Endothelial cell of umbilical vein (primary cell): Measurements from ENCODE around the gene TAF4B. TPM values are rescaled to one million over a fixed set of nuclear protein-coding genes. Genes with fewer than 3 reads are reported as not detected.

Source experiments
- BruUV-seq: library from RNA; stranded (reverse); fragments of 400-500 nt; replicated peaks from 2 replicates; lab custom pipeline; 2021; lab: Mats Ljungman, UMichigan
- CTCF ChIA-PET: fragments of 300-600, 350-600 bp; sonication (Branson Sonifier 250); formaldehyde crosslinking; loops from one replicate; lab custom pipeline; 2021; ENCODE audit warnings: antibody characterized with exemption, inconsistent platforms; lab: Charles Lee
- POLR2A ChIA-PET: fragments of 300-600, 350-600 bp; sonication (Branson Sonifier 250); formaldehyde crosslinking; loops from one replicate; lab custom pipeline; 2021; ENCODE audit warnings: antibody characterized with exemption, inconsistent platforms; lab: Charles Lee
- DNase-seq: peaks from one replicate; pipeline ENCODE4 v3.0.0-alpha.2; 2011; ENCODE audit warnings: low read depth, low spot score
- FAIRE-seq: peaks from 2 replicates; lab custom pipeline; 2011; peaks lifted over from hg19 to GRCh38; lab: Jason Lieb, UNC
- H2AFZ ChIP-seq: 2 replicates; pipeline ENCODE4 v1.6.0; 2012; ENCODE audit warnings: low read depth, low read length, control low read depth, inconsistent platforms
- H3K27ac ChIP-seq: 2 replicates; pipeline ENCODE4 v1.5.1; 2011; ENCODE audit warnings: low read depth, mild to moderate bottlenecking, control low read depth, low read length, moderate library complexity; ENCODE audit not compliant: insufficient read depth
- H3K27me3 ChIP-seq, 2 experiments: 2 replicates each; pipeline versions ENCODE4 v1.6.0 to v1.6.1; 2011; ENCODE audit warnings: low read length in 2 of 2, mixed read lengths in 1 of 2; ENCODE audit not compliant: control insufficient read depth in 2 of 2, insufficient read depth in 2 of 2
- H3K36me3 ChIP-seq, 2 experiments: 2 replicates in 1 of 2; 3 replicates in 1 of 2; pipeline ENCODE4 v1.5.1; 2011; ENCODE audit warnings: low read length in 2 of 2, mild to moderate bottlenecking in 1 of 2, moderate library complexity in 1 of 2; ENCODE audit not compliant: control insufficient read depth in 2 of 2, insufficient read depth in 2 of 2; ENCODE audit errors: extremely low read depth in 1 of 2
- H3K4me1 ChIP-seq: 3 replicates; pipeline ENCODE4 v1.5.1; 2011; ENCODE audit warnings: mild to moderate bottlenecking, low read length; ENCODE audit not compliant: control insufficient read depth, insufficient read depth; ENCODE audit errors: extremely low read depth
- H3K4me2 ChIP-seq: 2 replicates; pipeline ENCODE4 v1.6.1; 2011; ENCODE audit warnings: low read length, control low read depth, mixed read lengths; ENCODE audit not compliant: insufficient read depth
- H3K4me3 ChIP-seq, 3 experiments: fragments of 200-600 bp in 1 of 3; sonication (generic), shearing (Covaris generic) in 1 of 3; replicated peaks in 1 of 3; 2 replicates each; pipeline ENCODE4 v1.5.1; 2011 to 2016; ENCODE audit warnings: control low read depth in 3 of 3, low read length in 3 of 3, mild to moderate bottlenecking in 2 of 3, inconsistent platforms in 1 of 3, low read depth in 1 of 3, moderate library complexity in 1 of 3; ENCODE audit not compliant: insufficient read depth in 1 of 3
- H3K79me2 ChIP-seq: 2 replicates; pipeline ENCODE4 v1.6.0; 2012; ENCODE audit warnings: low read length, inconsistent platforms; ENCODE audit not compliant: control insufficient read depth, insufficient read depth
- H3K9ac ChIP-seq: replicated peaks from 2 replicates; pipeline ENCODE3; 2011; ENCODE audit warnings: low read length, control low read depth; ENCODE audit not compliant: insufficient read depth; ENCODE audit errors: extremely low read depth
- H3K9me1 ChIP-seq: replicated peaks from 3 replicates; pipeline ENCODE4 v1.6.0; 2011; ENCODE audit warnings: mild to moderate bottlenecking, low read length; ENCODE audit not compliant: control insufficient read depth, insufficient read depth; ENCODE audit errors: extremely low read depth
- H3K9me3 ChIP-seq: replicated peaks from 2 replicates; pipeline ENCODE4 v1.5.1; 2012; ENCODE audit warnings: low read length, inconsistent platforms; ENCODE audit not compliant: control insufficient read depth, insufficient read depth
- H4K20me1 ChIP-seq: replicated peaks from 2 replicates; pipeline ENCODE3; 2011; ENCODE audit warnings: mild to moderate bottlenecking, low read length; ENCODE audit not compliant: control insufficient read depth, insufficient read depth; ENCODE audit errors: extremely low read depth
- EZH2 ChIP-seq: IDR thresholded peaks from 2 replicates; pipeline ENCODE4 v1.6.1; 2012; ENCODE audit warnings: borderline replicate concordance, low read depth, mild to moderate bottlenecking, moderate library complexity, low read length, inconsistent platforms; ENCODE audit not compliant: severe bottlenecking
- FOS ChIP-seq: IDR thresholded peaks from 2 replicates; pipeline ENCODE4 v1.6.1; 2011; ENCODE audit warnings: mild to moderate bottlenecking, low read length, moderate library complexity, borderline replicate concordance; ENCODE audit not compliant: insufficient read depth
- GATA2 ChIP-seq: IDR thresholded peaks from 2 replicates; pipeline ENCODE4 v1.7.0; 2011; ENCODE audit warnings: low read depth, mild to moderate bottlenecking, moderate library complexity, mixed read lengths, low read length; ENCODE audit not compliant: insufficient read length, insufficient read depth
- JUN ChIP-seq: IDR thresholded peaks from 2 replicates; pipeline ENCODE4 v1.6.1; 2011; ENCODE audit warnings: borderline replicate concordance, low read depth; ENCODE audit not compliant: insufficient read length, insufficient read depth
- MYC ChIP-seq: IDR thresholded peaks from one replicate; pipeline ENCODE4 v1.6.1; 2011; ENCODE audit warnings: mild to moderate bottlenecking, low read depth, low read length
- POLR2A ChIP-seq: IDR thresholded peaks from 2 replicates; pipeline ENCODE4 v1.6.1; 2012; ENCODE audit warnings: low read depth, mild to moderate bottlenecking, control low read depth, low read length
- POLR2AphosphoS5 ChIP-seq: IDR thresholded peaks from 2 replicates; pipeline ENCODE4 v1.6.1; 2012; ENCODE audit warnings: low read depth, mild to moderate bottlenecking, control low read depth, low read length, moderate library complexity; ENCODE audit not compliant: insufficient read depth
- dilution Hi-C: fragments of 300-500 bp; cut with MboI; formaldehyde crosslinking; loops from one replicate; pipeline ENCODE4 v1.15.0; 2019; ENCODE audit warnings: low sequenced_read_pairs; ENCODE audit not compliant: extremely low pct_ligation_motif_present
- intact Hi-C: fragments of 100-400 bp; cut with micrococcal nuclease; formaldehyde crosslinking; loops from one replicate; pipeline ENCODE4 v1.10.0; 2022
- polyA plus RNA-seq, 4 experiments: library from polyadenylated mRNA; depleted of rRNA in 3 of 4; stranded (reverse) in 3 of 4; unstranded in 1 of 4; fragments of >200 nt; gene quantifications; 2 replicates each; pipeline versions ENCODE4 v1.2.1 to v1.2.3, GENCODE V29; 2011 to 2012; ENCODE audit warnings: missing spikeins in 1 of 4
- total RNA-seq: library from RNA; stranded (reverse); gene quantifications from 2 replicates; pipeline ENCODE4 v1.2.3, GENCODE V29; 2021
- TF ChIP-seq, protein P1 (sequence below), 2 donors: IDR thresholded peaks; 1 replicate in 1 of 2; 2 replicates in 1 of 2; pipeline ENCODE4 v1.5.1; 2011; ENCODE audit warnings: low read length in 2 of 2, mild to moderate bottlenecking in 2 of 2, moderate library complexity in 2 of 2, control low read depth in 1 of 2, inconsistent platforms in 1 of 2, low read depth in 1 of 2; ENCODE audit not compliant: insufficient read depth in 1 of 2; ENCODE audit errors: extremely low read depth in 1 of 2
- TF ChIP-seq, protein P2 (sequence below): IDR thresholded peaks from 2 replicates; pipeline ENCODE4 v1.6.1; 2011; ENCODE audit not compliant: insufficient read depth, insufficient read length

Gene TAF4B
- total and polyA plus RNA-seq, 2 donors (not counting 3 experiments of a cell fraction or from before 2014, with no cell fraction given), result 0.47 to 2.0 TPM

- Histone ChIP-seq H2AFZ (peak overlapping the region; percentile 99), H3K9me1 (no peaks in the 10 kb centered on the region), H3K27me3 (peaks cover 6 to 17% of the 10 kb centered on the region in 2 experiments), H3K79me2 (no peaks in the 10 kb centered on the region), H4K20me1 (no peaks in the 10 kb centered on the region), H3K27ac (peak overlapping the region; percentile 12), H3K9ac (peak overlapping the region; percentile 71), H3K36me3 (no peaks in the 10 kb centered on the region), H3K9me3 (no peaks in the 10 kb centered on the region), H3K4me3 (peak overlapping the region; percentile 70 to 85 (median 75)), H3K4me2 (peak overlapping the region; percentile 99), H3K4me1 (peaks cover 11% of the 10 kb centered on the region)
- dilution Hi-C loops, result no loop called here
- TF ChIP-seq POLR2AphosphoS5, result no peak
- TF ChIP-seq FOS, result no peak
- no peak for TF ChIP-seq POLR2A
- POLR2A ChIA-PET, result no interaction called here
- no TSS peak for BruUV-seq
- CTCF ChIA-PET, result no interaction called here
- intact Hi-C loops, result loop anchor here (2.0 to 10.0 kb wide), 3 partner anchors 135 to 431 kb away; partner anchors contain the start of gene SS18
- DNase-seq, result no peak
- FAIRE-seq, result no peak
Measured at GRCh38 chr18:26225915-26226228, 373 bp upstream of the TAF4B start.

- CTCF ChIA-PET, result interaction anchor here (1.1 to 1.2 kb wide), 2 partner anchors 80 to 156 kb away, joined by 3 to 4 read pairs; no protein-coding TSS in a partner anchor
- DNase-seq (peak; percentile 4), FAIRE-seq (peak; percentile 47)
- dilution Hi-C loops (no loop called here), intact Hi-C loops (loop anchor here (2.0 to 10.0 kb wide), 3 partner anchors 136 to 430 kb away; partner anchors contain the start of gene SS18)
- no peaks in the 10 kb centered on the region for H3K9me3 ChIP-seq
- no peaks in the 10 kb centered on the region for H3K36me3 ChIP-seq
- peaks cover 11% of the 10 kb centered on the region for H3K4me1 ChIP-seq
- H3K4me3 ChIP-seq, result peak overlapping the region; percentile 70 to 85 (median 75)
- peak overlapping the region; percentile 71 for H3K9ac ChIP-seq
- no peaks in the 10 kb centered on the region for H3K9me1 ChIP-seq
- peak overlapping the region; percentile 99 for H3K4me2 ChIP-seq
- POLR2A ChIA-PET, result no interaction called here
- H3K27ac ChIP-seq, result no peak overlapping the region
- peaks cover 4 to 8% of the 10 kb centered on the region in 2 experiments for H3K27me3 ChIP-seq
- H3K79me2 ChIP-seq, result no peaks in the 10 kb centered on the region
- H2AFZ ChIP-seq, result peak overlapping the region; percentile 99
- TF ChIP-seq, protein P1, sequence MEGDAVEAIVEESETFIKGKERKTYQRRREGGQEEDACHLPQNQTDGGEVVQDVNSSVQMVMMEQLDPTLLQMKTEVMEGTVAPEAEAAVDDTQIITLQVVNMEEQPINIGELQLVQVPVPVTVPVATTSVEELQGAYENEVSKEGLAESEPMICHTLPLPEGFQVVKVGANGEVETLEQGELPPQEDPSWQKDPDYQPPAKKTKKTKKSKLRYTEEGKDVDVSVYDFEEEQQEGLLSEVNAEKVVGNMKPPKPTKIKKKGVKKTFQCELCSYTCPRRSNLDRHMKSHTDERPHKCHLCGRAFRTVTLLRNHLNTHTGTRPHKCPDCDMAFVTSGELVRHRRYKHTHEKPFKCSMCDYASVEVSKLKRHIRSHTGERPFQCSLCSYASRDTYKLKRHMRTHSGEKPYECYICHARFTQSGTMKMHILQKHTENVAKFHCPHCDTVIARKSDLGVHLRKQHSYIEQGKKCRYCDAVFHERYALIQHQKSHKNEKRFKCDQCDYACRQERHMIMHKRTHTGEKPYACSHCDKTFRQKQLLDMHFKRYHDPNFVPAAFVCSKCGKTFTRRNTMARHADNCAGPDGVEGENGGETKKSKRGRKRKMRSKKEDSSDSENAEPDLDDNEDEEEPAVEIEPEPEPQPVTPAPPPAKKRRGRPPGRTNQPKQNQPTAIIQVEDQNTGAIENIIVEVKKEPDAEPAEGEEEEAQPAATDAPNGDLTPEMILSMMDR (IDR thresholded peaks at IDR 0.05; ENCODE audit: extremely low read depth in 1 of 2, insufficient read depth in 1 of 2, low read depth in 1 of 2, low read length in 2 of 2), result no peak
- TF ChIP-seq GATA2 (no peak), JUN (no peak), EZH2 (no peak), POLR2A (no peak), MYC (no peak), POLR2AphosphoS5 (no peak), FOS (no peak)
- TF ChIP-seq, protein P2, sequence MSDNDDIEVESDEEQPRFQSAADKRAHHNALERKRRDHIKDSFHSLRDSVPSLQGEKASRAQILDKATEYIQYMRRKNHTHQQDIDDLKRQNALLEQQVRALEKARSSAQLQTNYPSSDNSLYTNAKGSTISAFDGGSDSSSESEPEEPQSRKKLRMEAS, result no peak
- no peaks in the 10 kb centered on the region for H4K20me1 ChIP-seq
- BruUV-seq, result no TSS peak
Measured at GRCh38 chr18:26227051-26227670, 916 bp downstream of the TAF4B start.
